Subcutaneous adipose tissue (tissue), 4 donors: ENCODE results near the gene TGM2. TPM values are rescaled to one million over a fixed set of nuclear protein-coding genes. Genes with fewer than 3 reads are reported as not detected.

Source experiments
- total RNA-seq, 4 donors: library from RNA; depleted of rRNA; stranded (reverse); fragments of >200 nt; gene quantifications; one replicate each; pipeline ENCODE4 v1.1.0, GENCODE V29; 2016
- TF ChIP-seq, protein P1 (sequence below): fragments of 450-650 bp; IDR thresholded peaks from one replicate; pipeline ENCODE4 v1.5.1; 2016; ENCODE audit warnings: low read depth, mild to moderate bottlenecking, control low read depth, antibody characterized with exemption, moderate library complexity

The TGM2 gene
- total RNA-seq, 4 donors from 2014 or later, result 13.9 to 28.9 (median 19.2) TPM

DNA sequence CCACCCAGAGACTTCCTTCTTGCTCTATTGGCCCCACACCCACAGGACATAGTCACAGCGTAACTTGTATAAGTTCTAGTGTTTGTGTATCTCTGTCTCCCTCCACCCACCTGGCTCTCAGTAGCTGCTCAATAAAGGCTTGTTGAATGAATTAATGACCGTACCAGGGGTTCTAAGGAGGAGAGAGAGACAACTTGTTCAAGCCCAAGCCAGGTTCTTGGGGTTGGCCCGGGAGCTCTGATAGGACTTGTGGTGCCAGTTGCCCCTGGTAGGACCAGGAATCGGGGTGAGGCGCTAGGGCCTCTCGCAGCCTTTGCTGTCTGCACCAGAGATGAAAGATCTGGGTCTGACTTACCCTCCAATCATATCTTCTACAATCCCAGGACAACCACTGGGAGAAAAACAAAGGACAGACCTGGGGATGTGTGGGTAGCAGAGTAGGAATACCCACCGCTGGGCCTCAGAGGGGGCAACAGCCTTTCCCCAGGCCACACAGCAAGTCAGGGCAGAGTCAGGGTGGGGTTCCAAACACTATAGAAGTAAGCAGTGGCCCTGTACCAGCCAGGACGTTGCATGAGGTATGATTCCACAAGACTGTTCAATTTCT lies 5.3 kb upstream of the TGM2 start:
- TF ChIP-seq, protein P1, sequence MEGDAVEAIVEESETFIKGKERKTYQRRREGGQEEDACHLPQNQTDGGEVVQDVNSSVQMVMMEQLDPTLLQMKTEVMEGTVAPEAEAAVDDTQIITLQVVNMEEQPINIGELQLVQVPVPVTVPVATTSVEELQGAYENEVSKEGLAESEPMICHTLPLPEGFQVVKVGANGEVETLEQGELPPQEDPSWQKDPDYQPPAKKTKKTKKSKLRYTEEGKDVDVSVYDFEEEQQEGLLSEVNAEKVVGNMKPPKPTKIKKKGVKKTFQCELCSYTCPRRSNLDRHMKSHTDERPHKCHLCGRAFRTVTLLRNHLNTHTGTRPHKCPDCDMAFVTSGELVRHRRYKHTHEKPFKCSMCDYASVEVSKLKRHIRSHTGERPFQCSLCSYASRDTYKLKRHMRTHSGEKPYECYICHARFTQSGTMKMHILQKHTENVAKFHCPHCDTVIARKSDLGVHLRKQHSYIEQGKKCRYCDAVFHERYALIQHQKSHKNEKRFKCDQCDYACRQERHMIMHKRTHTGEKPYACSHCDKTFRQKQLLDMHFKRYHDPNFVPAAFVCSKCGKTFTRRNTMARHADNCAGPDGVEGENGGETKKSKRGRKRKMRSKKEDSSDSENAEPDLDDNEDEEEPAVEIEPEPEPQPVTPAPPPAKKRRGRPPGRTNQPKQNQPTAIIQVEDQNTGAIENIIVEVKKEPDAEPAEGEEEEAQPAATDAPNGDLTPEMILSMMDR, result no peak

DNA sequence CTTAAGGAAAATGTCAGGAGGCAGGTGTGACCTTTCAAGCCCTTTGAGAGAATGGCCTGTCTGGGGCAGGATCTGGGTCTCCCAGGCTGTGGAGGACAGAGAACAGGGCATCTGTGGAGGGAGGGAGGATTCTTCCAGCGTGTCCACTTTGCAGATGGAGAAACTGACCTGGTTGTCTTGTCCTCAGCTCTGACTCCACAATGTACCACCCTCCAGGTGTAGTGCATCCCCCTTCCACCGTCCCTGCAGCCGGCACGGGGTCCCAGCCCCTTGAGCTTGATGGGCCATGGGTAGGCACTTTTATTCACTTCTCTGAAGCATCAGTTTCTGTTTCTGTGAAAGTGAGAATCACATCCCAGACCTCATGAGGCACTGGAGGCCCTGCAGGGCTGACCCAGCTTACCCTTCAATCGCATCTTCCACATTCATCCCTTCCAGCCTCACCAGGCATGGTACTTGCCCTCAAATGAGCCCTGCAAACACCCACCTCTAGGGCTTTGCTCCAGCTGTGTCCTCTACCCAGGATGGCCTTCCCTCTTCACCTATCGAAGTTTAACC lies 4.6 kb upstream of the TGM2 start:
- TF ChIP-seq, protein P1, result no peak

DNA sequence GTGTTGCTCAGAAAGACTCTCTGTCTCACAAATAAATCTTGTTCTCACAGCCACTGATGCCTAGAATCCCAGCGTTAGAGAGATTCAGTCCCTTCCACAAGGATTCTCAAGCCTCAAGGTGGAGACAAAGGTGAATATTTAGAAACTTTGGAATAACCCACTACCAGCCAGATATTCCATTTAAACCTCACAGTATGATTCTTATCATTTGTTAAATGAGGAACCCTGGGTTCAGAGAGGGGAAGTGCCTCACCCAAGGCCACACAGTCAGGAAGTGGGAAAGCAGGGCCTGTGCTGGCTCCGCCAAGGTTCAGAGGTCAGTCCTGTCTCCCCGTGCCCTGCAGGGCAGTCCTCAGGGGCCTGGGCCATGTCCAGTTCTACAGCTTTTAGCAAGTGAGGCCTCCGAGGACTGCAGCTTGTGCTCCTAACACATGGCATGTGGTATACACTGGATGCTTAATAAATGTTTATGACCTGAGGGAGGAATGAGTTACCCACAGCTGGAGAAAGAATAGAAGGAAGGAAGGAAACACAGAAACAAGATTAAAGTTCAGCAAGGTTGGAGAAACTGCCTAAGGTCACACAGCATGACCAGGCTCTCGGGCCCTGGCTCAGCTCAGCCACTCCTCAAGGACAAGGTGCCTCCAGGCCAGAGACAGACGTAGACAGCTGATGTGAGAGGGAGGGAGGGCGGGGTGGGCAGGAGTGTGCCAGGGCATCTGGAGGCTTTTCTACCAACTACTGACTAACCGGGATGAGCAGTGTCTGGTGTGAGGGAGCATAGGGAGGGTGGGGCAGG lies 3.9 kb upstream of the TGM2 start:
- TF ChIP-seq, protein P1, result no peak

DNA sequence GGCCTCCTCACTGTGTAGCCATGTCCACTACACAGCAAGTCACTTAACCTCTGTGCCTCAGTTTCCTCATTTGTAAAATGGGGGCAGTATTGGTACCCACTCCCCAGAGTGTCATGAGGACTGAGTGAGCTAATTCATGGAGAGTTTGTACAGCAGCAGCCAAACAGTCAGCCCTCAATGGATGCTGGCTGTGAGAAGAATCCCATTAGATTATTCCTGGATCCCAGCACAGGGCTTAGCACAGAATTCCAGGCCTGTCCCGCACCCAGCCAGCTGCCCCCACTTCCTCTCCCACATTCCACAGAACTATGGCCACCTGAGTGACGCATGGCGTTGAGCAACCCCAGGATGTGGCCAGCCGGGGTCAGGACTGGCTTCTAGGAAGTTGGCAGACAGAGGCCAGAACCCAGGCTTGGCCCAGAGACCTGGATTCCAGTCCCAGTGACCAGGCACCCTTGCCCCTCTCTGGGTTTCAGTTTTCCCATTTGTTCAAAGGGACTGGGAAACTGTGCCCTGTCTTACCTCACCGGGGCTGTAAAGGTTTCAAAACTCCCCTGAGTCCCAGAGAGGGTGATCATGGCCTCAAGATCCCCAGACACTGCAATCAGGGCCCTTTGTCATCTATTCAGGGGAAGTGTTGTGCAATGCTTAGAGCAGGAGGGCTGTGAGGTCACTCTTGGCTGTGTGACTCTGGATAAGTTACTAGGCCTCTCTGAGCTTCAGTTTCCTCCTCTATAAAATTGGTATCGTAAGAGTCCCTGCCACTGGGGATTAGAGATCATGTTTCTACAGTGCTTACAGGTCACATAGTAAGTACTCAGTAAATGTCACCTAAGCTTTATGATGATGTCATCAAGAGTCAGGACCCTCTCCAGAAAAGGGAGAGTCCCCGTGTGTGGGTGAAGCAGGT lies 3.0 kb upstream of the TGM2 start:
- TF ChIP-seq, protein P1, result no peak

DNA sequence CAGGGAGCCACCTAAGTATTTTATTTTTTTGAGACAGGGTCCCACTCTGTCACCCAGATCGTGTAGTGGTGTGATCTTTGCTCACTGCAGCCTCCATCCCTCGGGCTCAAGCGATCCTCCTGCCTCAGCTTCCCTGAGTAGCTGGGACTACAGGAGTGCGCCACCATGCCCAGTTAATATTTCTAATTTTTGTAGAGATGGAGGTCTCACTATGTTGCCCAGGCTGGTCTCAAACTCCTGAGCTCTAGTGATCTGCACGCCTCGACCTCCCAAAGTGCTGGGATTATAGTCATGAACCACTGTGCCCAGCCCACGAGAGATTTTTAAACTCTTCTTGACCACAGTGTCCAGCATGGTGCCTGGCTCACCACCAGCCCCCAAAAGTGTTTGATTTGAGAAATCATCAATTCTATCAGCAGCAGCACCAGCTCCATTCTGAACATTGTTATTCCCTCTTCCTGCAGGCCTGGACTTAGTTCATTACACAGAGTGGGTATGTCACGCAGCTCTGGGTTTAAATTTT lies 2.3 kb upstream of the TGM2 start:
- TF ChIP-seq, protein P1, result no peak

DNA sequence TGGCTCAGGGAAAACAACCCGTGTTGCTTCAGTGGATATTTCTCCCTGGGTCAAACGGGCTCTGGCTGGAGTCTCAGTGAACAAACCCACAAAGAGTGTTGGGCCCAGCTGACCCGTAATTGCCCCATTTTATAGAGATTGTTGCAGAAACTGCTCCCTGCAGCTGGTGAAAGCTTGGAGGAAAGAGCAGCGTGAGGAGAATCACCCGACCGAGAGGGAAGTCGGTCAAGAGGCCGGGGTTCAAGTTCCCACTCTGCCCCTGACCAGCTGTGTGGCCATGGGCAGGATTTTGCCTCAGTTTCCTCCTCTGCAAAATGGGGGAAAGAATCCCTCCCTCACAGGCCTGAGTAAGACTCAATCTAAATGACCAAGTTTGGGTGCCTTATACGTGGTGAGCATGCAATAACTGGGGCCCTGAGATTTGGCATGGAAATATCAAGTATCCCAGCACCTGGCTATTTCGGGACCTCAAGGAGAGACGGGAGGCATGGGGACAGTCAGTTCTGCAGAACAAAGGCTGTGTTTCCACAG lies 1.7 kb upstream of the TGM2 start:
- TF ChIP-seq, protein P1, result no peak
